Measurements from ENCODE around the gene MRPS18C.

GRCh38 chr4:83417566-83417965 lies 38.3 kb upstream of the MRPS18C start:
- TF ChIP-seq RARB (CRISPR knock-in tag; IDR thresholded peaks at IDR 0.05) (no peak), GLIS3 (CRISPR knock-in tag; IDR thresholded peaks at IDR 0.05) (no peak), TCF4 (CRISPR knock-in tag; IDR thresholded peaks at IDR 0.05; ENCODE audit: borderline replicate concordance) (no peak), CREB5 (CRISPR knock-in tag; IDR thresholded peaks at IDR 0.05; ENCODE audit: low read depth) (no peak), ISL1 (CRISPR knock-in tag; IDR thresholded peaks at IDR 0.05) (no peak), ZFP3 (CRISPR knock-in tag; IDR thresholded peaks at IDR 0.05) (no peak), TOX (CRISPR knock-in tag; IDR thresholded peaks at IDR 0.05; ENCODE audit: borderline replicate concordance) (no peak), PATZ1 (CRISPR knock-in tag; IDR thresholded peaks at IDR 0.05; ENCODE audit: borderline replicate concordance) (no peak), POU6F1 (CRISPR knock-in tag; IDR thresholded peaks at IDR 0.05; ENCODE audit: borderline replicate concordance, low read depth) (no peak)
